ENCODE results near the gene IDH3G.

The IDH3G gene

GRCh38 chrX:153793291-153793690 lies 884 bp downstream of the IDH3G start:
- Histone ChIP-seq H3K4me1 (ENCODE audit: control insufficient read depth, insufficient read depth, low read length) (no peaks in the 10 kb centered on the region), H3K36me3 (ENCODE audit: control insufficient read depth in 2 of 2, insufficient read depth in 1 of 2, low read length in 2 of 2) (peaks cover 5 to 57% of the 10 kb centered on the region in 2 experiments; a peak in 2 of 3 replicates), H3K27ac (ENCODE audit: extremely low read depth, low read depth, low read length) (peak overlapping the region; percentile 89; the same call in 1 of the 2 replicates), H3K4me3 (ENCODE audit: low read depth, low read length) (peak overlapping the region; percentile 80), H3K9me3 (ENCODE audit: control insufficient read depth, insufficient read depth, low read depth, low read length) (no peaks in the 10 kb centered on the region)
- TF ChIP-seq ZBTB17 (tag by site-specific recombination; IDR thresholded peaks at IDR 0.05) (peak; percentile 43; the same call in 1 of the 2 replicates), ZNF37A (tag by site-specific recombination; IDR thresholded peaks at IDR 0.05) (no peak), ZNF843 (tag by site-specific recombination; IDR thresholded peaks at IDR 0.05) (no peak)
- CTCF ChIA-PET: interaction anchor here (1.1 kb wide), 1 partner anchor 11 kb away, joined by 3 read pairs; no protein-coding TSS in a partner anchor
- POLR2A ChIA-PET: interaction anchor here (1.9 kb wide), 1 partner anchor 12 kb away, joined by 16 read pairs; the partner anchor contains the start of gene SRPK3

- H3K4me1 ChIP-seq (ENCODE audit: control insufficient read depth, insufficient read depth, low read length): no peaks in the 10 kb centered on the region
- TF ChIP-seq YY1 (tag by site-specific recombination; IDR thresholded peaks at IDR 0.05) (no peak), ZNF521 (tag by site-specific recombination; IDR thresholded peaks at IDR 0.05) (no peak), ZIC2 (tag by site-specific recombination; IDR thresholded peaks at IDR 0.05) (0 out of 2 replicates have a peak, but pooled peaks have one; percentile 18), GLIS1 (tag by site-specific recombination; IDR thresholded peaks at IDR 0.05) (peak; percentile 93), ZNF747 (tag by site-specific recombination; IDR thresholded peaks at IDR 0.05) (no peak), SP3 (tag by site-specific recombination; IDR thresholded peaks at IDR 0.05) (no peak)
- CTCF ChIA-PET: interaction anchor here (0.5 to 1.4 kb wide), 2 partner anchors 25 to 160 kb away, joined by 3 to 4 read pairs; no protein-coding TSS in a partner anchor
- POLR2A ChIA-PET: interaction anchor here (1.5 kb wide), 1 partner anchor 10 kb away, joined by 4 read pairs; no protein-coding TSS in a partner anchor
- no peak overlapping the region; the same call in 1 of the 2 replicates for H3K27ac ChIP-seq (ENCODE audit: extremely low read depth, low read depth, low read length)
- no peak overlapping the region for H3K4me3 ChIP-seq (ENCODE audit: low read depth, low read length)
- no peaks in the 10 kb centered on the region for H3K9me3 ChIP-seq (ENCODE audit: control insufficient read depth, insufficient read depth, low read depth, low read length)
- H3K36me3 ChIP-seq (ENCODE audit: control insufficient read depth in 2 of 2, insufficient read depth in 1 of 2, low read length in 2 of 2): peaks cover 5 to 57% of the 10 kb centered on the region in 2 experiments; a peak in 2 of 3 replicates
Measured at GRCh38 chrX:153792368-153792767, 1.8 kb downstream of the IDH3G start.

- POLR2A ChIA-PET: interaction anchor here (1.5 kb wide), 1 partner anchor 9 kb away, joined by 4 read pairs; no protein-coding TSS in a partner anchor
- Histone ChIP-seq H3K4me3 (ENCODE audit: low read depth, low read length) (no peak overlapping the region), H3K4me1 (ENCODE audit: control insufficient read depth, insufficient read depth, low read length) (no peaks in the 10 kb centered on the region), H3K36me3 (ENCODE audit: control insufficient read depth in 2 of 2, insufficient read depth in 1 of 2, low read length in 2 of 2) (peaks cover 0 to 57% of the 10 kb centered on the region in 2 experiments; a peak in 1 of 3 replicates), H3K9me3 (ENCODE audit: control insufficient read depth, insufficient read depth, low read depth, low read length) (no peaks in the 10 kb centered on the region), H3K27ac (ENCODE audit: extremely low read depth, low read depth, low read length) (peak overlapping the region; percentile 30; the same call in 1 of the 2 replicates)
- CTCF ChIA-PET: interaction anchor here (1.0 to 1.4 kb wide), 2 partner anchors 24 to 156 kb away, joined by 3 to 4 read pairs; no protein-coding TSS in a partner anchor
- TF ChIP-seq ZIC2 (tag by site-specific recombination; IDR thresholded peaks at IDR 0.05) (peak; percentile 74), FEZF1 (tag by site-specific recombination; IDR thresholded peaks at IDR 0.05) (no peak), ZNF416 (tag by site-specific recombination; IDR thresholded peaks at IDR 0.05) (no peak), KLF9 (tag by site-specific recombination; IDR thresholded peaks at IDR 0.05; ENCODE audit: low read depth) (no peak), ZNF529 (tag by site-specific recombination; IDR thresholded peaks at IDR 0.05; ENCODE audit: insufficient replicate concordance) (no peak), ZNF132 (tag by site-specific recombination; IDR thresholded peaks at IDR 0.05; ENCODE audit: borderline replicate concordance) (no peak), SP3 (tag by site-specific recombination; IDR thresholded peaks at IDR 0.05) (no peak), BCL11B (tag by site-specific recombination; IDR thresholded peaks at IDR 0.05; ENCODE audit: low read depth) (no peak), HIC1 (tag by site-specific recombination; IDR thresholded peaks at IDR 0.05) (no peak), ZNF16 (tag by site-specific recombination; IDR thresholded peaks at IDR 0.05; ENCODE audit: low read depth) (no peak), ZNF521 (tag by site-specific recombination; IDR thresholded peaks at IDR 0.05) (no peak), ZBTB26 (tag by site-specific recombination; optimal IDR thresholded peaks at IDR 0.05) (no peak), TCF7L2 (IDR thresholded peaks at IDR 0.05; ENCODE audit: borderline replicate concordance, low read depth, low read length) (peak; percentile 43; the same call in 1 of the 2 replicates), ZNF302 (tag by site-specific recombination; IDR thresholded peaks at IDR 0.05; ENCODE audit: low read depth) (no peak), TRIM28 (IDR thresholded peaks at IDR 0.05; ENCODE audit: borderline replicate concordance, low read length) (0 out of 2 replicates have a peak, but pooled peaks have one; percentile 18), ZNF664 (tag by site-specific recombination; IDR thresholded peaks at IDR 0.05) (no peak), ZNF449 (tag by site-specific recombination; IDR thresholded peaks at IDR 0.05) (no peak), ZBTB1 (tag by site-specific recombination; IDR thresholded peaks at IDR 0.05) (no peak), IKZF3 (tag by site-specific recombination; IDR thresholded peaks at IDR 0.05) (no peak), ZNF555 (tag by site-specific recombination; conservative IDR thresholded peaks at IDR 0.05) (no peak)
Measured at GRCh38 chrX:153791104-153791852, 2.9 kb downstream of the IDH3G start.

Data from HEK293 (cell line).